Measurements from ENCODE around the gene THOP1.
A peak's percentile ranks its signal among the peaks of the same experiment; 100 is the strongest.

Gene THOP1

DNA sequence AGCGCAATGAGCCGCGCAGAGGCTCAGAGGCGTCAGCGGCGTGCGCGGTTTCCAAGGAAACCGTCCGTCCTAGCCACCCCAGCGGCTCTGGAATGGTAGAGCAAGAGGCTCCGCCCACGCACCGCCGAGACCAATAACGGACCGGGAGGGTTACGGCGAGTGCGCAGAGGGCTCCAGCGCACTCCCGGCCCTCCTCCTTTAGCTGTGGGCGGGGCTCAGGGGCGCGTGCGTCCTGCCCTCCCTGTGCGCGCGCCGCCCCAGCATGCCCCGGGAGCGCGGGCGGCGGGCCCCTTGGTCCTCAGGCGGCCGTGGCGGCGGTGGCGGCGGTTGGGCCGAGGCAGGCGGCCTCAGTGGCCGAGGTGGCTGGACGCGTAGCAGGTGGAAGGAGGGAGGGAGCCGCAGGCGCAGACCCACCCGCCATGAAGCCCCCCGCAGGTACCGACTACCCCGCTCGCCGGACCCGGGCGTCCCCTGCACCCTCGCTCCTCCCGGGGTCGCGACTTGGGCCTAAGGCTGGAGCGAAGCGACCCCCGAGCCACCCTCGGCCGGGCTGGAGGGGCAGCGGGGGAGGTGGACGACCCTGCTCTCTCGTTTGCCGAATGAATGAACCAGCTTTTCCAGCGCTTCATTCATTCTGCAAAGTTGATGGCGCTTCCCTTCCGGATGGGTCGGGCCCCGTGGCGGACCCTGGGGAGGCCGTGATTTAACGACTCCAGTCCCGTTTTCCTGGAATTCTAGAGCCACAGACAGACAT is at the start of gene THOP1:
Gene THOP1 (plus strand): TSS at position 260 of the 754 bp plus-strand sequence. CDS start 160 bp downstream, at position 420.
- DNase-seq, result peak; percentile 97 to 98

DNA sequence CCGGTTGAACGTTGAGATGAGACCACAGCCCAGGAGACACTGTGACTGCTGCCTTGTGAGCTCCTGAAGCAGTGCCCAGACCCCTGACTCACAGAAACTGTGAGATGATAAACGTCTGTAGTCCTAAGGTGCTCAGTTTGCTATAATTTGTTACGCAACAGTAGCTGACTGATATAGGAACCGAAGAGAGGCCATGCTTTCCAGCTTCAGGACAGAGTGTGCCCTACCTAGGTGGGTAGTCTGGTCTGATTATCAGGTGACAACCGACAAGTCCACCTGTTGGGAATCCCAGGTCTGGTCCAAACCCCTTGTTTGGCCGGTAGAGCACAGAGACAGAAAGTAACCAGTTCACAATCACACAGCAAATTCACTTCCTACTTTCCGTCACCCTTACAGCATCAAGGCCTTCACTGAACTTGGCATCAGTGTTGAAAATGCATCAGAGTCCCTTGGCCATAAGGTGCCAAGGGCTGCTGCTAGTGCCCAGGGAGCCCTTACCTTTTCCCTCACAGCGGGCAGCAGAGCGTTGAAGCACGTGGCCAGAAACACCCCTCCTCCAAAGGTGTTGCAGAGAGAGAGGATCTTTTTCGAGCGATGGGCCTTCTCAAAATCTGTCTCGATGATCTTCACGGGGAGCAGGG is 48.6 kb upstream of the THOP1 start:
- DNase-seq, result no peak

DNA sequence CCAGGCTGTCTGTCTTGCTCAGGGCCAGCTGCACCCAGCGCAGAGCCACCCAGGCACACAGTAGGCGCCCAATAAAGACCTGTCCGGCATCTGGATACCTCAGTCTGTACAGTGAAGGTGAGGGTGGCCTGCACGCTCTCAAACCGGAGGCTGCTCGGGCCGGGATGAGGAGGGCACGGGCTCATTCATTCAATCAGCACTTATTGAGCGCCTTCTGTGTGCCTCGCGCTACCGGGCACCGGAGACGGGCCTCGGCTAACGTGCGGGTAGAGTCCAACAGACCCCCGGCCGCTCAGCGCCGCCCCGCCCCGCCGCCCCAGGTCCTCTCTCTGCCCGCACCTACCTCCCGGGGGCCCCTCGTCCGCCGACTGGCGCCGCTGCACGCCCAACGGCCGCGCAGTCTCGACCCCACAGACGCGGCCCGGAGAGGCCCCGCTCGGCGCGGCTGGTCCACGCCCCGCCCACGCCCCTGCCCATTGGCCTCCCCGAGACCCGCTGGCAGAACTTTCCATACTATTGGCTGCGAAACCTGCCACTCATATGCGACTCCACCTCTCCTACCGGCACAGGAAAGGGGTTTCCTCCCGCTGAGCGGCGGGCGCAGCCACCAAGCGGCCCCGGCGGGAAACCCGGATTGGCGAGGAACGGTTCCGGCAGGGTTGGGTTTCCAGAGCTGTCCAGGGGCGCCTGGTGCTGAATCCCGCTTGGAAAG is 45.5 kb upstream of the THOP1 start, which contains the start of gene SLC39A3:
Gene SLC39A3 (minus strand): TSS at position 416 of the 712 bp plus-strand sequence. CDS start 2,760 bp downstream, outside the sequence.
- peak; percentile 93 to 97 for DNase-seq

DNA sequence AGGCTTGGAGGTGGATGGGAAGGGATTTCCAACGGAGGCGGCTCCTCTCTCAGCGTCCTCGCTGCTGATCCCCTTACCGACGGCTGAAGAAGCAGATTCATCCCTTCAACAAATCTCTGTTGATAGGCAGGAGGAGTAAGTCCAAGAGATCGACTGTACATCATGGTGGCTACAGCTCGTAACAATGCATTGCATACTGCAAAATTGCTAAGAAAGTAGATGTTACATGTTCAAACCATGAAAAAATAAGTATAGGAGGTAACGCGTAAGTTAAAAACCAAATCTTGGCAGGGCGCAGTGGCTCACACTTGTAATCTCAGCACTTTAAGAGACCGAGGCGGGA is 45.0 kb upstream of the THOP1 start:
- DNase-seq, result no peak

DNA sequence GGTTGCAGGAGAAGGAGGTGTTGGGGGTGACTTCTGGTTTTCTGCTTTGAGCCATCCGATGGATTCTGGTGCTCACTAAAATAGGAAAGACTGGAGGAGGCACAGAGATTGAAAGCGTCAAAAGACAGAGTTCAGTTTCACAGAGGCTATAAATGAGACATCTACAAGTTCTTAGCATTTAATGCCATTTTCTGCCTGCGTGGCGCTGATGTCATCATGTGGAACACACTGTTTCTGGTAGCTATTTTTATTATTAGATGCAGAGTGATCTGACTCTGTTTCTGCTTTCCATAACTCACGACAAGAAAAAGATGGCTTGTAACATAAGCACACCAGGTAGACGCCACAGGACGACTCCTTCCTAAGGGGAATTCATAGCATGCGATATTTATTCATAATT is 42.2 kb upstream of the THOP1 start:
- DNase-seq, result no peak

DNA sequence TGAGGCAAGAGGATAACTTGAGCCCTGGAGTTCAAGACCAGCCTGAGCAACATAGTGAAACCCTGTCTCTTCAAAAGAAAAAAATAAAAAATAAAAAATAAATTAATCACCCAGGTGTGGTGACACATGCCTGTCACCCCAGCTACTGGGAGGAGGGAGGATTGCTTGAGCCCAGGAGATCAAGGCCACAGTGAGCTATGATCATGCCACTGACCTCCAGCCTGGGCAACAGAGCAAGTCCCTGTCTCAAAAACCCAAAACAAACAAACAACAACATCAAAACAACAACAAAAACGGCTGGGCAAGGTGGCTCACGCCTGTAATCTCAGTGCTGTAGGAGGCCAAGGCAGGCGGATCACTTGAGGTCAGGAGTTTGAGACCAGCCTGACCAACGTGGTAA is 41.2 kb upstream of the THOP1 start:
- no peak for DNase-seq

DNA sequence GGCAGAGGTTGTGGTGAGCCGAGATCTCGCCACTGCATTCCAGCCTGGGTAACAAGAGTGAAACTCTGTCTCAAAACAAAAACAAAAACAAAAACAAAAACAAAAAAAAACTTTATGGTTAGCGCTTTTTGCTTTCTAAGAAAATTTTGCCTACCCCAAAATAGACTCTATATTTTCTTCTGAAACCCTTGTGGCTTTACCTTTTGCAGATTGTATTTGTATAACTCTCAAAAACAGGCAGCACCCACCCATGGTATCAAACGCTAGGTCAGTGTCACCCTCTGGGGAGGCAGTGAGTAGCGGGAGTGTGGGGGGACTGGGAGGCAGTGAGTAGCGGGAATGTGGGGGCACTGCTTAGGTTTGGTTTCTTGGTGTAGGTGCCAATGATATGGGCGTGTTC is 38.0 kb upstream of the THOP1 start:
- DNase-seq, result no peak

DNA sequence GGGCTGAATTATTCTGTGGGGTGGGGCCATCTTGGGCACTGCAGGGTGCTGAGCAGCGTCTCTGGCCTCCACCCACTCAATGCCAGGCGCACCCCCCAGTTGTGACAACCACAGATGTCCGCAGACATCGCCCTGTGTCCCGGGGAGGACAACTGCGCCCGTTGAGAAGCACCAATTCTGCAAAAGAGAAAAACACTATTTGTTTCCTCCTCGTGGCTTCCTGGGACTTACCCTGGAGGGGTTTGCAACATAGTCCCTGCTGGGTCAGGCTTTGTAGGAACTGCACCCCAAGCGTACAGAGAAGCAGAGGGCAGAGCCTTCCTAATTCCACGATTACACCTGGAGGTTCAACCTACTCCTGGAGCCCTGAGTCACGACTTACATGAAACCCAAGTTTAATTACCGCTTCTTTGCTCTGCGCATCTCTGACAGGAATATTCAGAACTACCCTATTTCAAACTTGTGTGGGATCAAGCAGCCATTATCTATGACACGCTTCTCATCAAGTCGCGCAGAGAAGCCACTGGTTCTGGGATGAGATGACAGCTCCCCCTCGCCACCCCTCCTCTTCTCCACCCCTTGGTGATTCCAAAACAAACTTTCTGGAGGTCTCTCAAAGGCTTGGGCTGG is 34.4 kb upstream of the THOP1 start:
- peak; percentile 21 to 22 for DNase-seq

DNA sequence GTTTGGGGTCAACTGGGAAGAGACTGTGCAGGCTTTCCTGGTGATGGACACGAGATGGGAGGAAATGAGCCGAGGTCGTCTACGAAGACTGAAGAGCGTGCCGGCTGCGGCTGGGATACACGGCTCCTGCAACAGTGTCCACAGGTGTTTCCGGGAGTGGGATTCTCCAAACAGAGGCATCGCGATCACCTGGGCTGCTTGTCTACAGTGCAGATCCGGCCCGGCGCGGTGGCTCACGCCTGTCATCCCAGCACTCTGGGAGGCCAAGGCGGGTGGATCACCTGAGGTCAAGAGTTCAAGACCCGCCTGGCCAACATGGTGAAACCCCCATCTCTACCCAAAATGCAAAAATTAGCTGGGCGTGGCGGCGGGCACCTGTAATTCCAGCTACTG is 33.9 kb upstream of the THOP1 start:
- no peak for DNase-seq

DNA sequence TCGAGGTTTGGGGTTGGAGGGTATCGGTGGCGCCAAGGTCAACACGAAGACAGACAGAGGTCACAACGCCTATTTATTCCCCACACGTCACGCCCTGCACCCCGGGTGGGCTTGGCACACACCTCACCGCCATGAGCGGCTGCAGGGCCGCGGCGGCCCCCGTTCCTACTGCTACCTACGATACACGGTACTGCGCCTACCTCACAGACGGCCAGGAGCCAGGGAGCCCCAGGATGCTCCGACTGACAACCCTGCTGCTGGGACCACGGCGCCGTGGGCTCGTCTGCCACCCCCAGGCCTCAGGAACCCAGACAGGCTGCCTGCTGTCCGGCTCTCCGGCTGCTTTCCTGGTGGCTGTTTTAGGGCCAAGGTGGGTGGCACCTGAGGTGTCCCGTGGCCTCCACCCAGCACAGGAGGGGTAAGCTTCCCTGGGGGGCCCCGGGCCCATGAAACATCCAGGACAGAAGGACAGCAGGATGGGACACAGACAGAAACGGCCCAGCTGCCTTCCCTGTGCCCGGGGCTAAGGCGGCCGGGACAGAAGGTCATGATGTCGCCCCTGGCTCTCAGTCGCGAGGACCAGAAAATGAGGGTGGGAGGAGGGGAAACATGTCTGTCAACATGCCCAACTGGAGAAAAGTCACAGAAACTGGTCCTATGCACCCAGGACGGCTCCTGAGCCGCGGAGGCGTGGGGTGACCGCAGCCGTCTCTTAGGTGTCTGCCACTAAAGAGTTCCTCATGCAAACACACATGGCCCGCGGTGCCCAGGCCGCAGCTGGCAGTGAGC is 30.4 kb upstream of the THOP1 start:
- DNase-seq, result no peak

DNA sequence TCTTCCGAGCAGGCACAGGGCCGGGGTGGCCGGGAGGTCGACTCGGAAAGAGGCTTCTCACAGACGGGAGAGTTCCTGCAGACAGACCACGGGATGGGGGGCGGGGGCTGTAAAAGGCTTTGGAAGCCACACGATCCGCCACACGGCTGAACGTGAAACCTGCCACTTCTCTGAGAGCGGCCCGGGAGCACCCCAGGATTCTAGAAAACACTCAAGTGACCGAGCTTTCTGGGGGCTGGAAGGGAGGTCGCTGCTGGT is 29.9 kb upstream of the THOP1 start:
- no peak for DNase-seq

DNA sequence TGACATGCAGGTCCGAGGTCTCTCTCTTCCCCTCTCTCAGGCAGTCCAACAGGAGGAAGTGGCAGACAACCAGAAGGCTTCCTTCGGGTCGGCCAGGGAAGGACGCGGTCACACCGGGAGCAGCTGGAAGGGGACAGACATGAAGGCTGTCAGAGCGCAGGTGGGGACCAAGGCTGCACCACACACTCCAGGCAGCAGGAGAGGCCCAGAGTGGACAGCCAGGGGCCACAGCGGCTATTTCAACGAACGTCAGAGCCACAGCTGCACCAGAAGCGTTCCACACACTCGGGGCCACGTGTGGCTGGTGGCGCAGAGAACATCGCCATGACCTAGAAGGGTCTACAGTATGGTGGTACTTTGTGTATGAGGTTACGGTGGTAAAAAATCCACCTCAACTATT is 29.5 kb upstream of the THOP1 start:
- DNase-seq, result no peak

DNA sequence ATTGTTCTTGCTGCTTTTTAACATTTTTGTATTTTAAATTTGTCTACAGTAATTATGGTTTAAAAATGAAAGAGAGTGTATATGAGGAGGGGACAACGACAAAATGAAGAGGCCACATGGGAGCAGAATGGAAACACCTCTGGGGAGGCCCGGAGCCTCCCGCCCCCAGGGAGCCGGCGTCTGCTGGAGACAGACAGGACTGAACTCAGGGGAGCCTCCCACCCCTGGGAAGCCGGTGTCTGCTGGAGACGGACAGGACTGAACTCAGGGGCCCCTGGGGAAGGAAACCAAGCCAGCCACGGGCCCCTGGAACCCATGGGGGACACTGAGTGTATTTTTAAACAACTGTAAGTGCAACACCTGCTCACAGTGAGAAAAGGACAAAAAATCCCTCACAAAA is 28.8 kb upstream of the THOP1 start:
- no peak for DNase-seq

DNA sequence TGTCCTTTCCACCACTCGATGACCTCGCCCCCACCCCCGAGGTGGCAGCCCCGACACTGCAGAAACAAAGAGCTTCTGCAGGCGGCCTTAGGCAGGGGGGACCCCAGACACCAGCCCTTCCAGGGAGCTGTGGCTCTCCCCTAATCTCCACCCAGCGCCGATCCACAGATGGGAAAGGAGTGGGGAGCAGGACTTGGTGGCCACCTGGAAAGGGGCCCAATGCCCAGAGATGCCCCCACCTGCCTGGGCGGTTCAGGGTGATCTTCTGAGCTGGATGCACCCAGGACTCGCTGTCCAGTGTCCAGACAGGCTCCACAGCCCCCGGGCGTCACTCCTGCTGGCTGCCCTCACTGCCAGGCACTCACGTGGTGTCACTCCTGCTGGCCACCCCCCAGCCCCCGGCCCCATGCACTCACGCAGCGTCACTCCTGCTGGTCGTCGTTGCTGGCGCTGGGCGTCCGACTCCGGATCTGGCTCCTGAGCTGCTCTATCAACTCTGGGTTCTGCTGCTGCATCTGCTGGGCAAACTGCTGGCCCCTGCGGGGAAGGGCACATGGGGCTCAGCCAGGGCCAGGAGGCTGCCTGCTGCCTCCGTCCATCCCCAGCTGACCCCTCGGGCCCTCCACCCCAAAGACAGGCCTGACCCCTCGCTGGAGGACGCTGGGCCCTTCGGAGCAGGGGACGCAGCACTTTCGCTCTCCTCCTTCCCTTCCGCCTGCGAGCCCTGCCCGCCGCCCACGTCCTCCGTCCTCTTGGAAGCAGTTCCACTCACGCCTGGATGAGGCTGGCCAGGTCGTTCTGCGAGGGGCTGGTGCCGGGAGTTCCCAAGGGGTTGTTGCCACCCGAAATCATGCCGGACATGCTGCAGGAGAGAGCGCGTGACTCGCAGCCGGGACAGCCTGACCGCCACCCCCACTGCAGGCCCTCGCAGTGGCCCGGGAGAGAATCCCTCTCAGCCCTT is 28.1 kb upstream of the THOP1 start:
- no peak for DNase-seq

DNA sequence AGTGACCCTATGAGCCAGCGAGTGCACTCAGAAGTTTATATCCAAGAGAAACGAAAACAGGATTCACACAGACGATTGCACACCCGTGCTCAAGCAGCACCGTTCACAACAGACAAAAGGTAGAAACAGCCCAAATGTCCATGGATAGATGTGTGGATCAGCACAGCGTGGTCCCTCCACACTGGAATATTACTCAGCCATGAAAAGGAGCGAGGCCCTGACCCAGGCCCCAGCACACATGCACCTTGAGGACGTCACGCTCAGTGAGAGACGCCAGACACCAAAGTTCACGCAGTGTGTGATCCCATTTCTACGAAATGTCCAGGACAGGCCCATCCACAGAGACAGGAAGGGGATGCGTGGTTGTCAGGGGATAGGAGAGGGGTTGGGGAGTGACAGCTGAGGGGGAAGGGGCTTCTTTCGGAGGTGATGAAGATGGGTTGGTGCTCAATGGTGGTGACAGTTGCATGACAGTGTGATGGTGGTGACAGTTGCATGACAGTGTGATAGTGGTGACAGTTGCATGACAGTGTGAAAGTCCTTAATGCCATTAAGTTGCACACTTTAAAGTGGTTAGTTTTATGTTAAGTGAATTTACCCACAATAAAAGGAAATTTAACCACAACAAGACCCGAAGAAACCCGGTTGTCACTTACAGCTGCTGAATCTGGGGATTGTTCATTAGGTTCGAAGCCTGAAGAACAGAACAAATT is 26.5 kb upstream of the THOP1 start:
- no peak for DNase-seq

DNA sequence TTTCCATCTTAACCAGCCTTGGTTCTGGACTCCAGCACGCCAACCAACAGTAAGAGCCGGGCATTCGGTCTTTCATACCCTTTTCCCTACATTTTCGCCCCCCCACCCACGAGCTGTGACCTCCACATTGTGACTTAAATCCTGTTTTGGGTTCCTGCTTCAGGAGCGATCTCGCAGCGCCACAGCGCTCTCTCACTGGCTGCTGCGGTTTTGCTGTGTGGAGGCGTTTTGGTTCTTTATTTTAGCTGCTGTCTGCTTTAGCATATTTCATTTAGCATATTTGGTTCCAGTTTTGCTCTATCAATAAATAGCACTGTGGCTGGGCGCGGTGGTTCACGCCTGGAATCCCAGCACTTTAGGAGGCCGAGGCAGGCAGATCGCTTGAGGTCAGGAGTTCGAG is 25.9 kb upstream of the THOP1 start:
- no peak for DNase-seq

DNA sequence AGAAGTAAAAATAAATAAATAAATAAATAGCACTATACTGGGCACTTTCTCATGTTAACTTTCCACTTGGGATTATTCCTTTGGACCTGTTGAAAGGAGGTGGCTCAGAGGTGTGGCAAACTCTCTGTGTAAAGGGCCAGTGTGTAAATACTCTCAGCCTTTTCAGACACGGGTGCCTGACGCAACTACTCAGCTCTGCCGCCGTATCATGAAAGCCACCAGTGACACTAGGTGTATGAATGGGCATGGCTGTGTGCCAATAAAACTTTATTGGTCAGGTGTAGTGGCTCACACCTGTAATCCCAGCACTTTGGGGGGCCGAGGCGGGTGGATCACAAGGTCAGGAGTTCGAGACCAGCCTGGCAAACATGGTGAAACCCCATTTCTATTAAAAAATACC is 25.3 kb upstream of the THOP1 start:
- no peak for DNase-seq

DNA sequence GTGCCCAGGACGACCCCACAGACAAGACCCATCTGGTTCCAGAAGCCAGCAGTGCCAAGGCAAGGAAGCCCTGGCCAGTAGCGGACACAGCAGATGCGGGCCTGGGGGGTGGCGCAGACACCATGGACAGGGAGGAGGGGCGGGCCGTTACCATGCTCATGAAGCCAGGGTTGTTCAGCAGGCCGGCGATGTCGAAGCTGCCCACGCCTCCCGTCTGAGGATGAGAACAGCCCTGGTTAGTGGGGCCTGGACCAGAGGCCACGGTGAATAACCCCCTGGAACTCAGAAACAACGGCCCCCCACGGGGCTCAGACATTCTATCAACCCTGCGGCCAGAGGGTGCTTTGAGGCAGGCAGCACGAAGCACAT is 24.0 kb upstream of the THOP1 start:
- no peak for DNase-seq

DNA sequence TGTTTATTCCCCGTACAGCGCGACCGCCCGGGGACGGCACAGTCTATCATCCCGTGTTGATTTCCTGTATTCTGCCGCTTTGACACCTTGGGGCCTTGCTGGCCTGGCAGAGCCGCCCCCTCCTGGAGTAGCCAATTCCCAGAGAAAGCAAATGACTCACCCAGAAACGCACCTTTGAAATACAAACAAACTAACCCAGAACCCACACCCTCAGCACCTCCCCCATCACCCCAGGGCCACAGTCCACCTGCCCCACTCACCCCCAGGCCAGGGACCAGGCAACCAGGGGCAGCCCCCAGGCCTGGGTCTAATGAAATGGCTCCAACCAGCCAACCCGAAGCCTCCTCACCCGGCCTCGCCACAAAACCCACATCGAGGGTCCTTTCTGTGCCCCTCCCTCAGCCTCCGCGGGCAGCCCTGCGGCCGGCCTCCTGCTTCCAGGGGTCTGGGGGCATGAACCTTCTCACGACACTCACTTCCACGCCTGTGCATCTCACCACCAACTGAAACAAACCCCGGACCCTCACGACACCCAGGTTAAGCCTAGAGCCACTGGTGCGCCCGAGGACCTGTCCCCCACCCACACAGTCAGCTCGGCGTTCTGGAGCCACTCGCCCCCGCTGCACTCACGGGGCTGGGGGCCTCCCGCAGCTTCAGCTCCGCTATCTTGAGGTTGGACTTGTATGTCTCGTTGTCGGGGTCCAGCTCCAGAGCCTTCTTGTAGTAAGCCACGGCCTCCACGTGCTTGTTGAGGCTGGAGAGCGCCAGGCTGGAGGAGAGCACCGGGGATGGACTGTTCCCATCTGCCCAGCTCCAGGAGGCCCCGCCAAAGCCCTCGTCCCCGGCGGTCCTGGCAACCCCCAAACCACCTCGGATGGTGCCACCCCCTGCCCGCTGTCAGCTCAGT is 23.2 kb upstream of the THOP1 start:
- no peak for DNase-seq

Data from Kasumi-1 (cell line).